ENCODE measurements around the gene XRCC1.

Gene XRCC1

DNA sequence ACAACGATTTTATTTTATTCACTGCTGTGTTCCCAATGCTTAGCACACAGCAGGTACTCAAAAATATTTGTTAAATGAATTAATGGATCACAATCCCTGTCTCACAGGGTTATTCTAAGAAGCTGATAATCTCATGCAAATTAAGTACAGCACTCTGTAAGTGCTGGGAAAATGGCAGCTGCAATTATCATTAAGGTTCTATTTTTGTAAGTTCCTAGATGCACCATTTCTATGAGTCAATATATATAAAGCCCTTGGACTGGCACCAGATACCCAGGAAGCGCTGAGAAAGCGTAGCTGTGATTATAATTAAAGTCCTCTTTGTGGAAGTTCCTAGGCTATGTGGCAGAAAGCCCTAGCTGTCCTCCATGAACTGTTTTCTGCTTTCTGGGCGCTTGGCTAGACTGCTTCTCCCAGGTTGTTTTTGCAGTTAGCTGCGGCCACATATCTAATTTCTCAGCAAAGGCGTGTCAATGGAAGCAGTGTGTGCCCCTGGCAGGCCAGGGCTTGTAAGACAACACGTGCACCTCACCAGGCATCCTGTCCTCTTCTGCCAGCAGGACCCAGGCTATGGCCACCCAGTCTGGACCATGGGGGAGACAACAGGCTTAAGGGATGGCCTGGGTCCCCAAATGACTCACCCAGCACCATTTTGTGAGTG lies 31.4 kb upstream of the XRCC1 start:
- ChIA-PET CTCF (interaction anchor here (1.0 to 3.1 kb wide), 5 partner anchors 45 to 139 kb away, joined by 3 to 11 read pairs (median 4); no protein-coding TSS in a partner anchor), POLR2A (interaction anchor here (1.1 to 3.4 kb wide), 3 partner anchors 8 to 12 kb away, joined by 4 to 19 read pairs (median 4); partner anchors contain the start of genes IRGQ and ZNF576)
- peaks cover 28% of the 10 kb centered on the region for H3K4me1 ChIP-seq (ENCODE audit: control insufficient read depth, insufficient read depth, low read length)
- H3K36me3 ChIP-seq (ENCODE audit: control insufficient read depth in 2 of 2, insufficient read depth in 1 of 2, low read length in 2 of 2), result peaks cover 43 to 75% of the 10 kb centered on the region in 2 experiments
- peak overlapping the region; percentile 58 for H3K27ac ChIP-seq (ENCODE audit: extremely low read depth, low read depth, low read length)
- H3K9me3 ChIP-seq (ENCODE audit: control insufficient read depth, insufficient read depth, low read depth, low read length), result no peaks in the 10 kb centered on the region
- no peak overlapping the region for H3K4me3 ChIP-seq (ENCODE audit: low read depth, low read length)
- no peak for TF ChIP-seq ZFP37 (tag by site-specific recombination; IDR thresholded peaks at IDR 0.05)
- TF ChIP-seq ZNF585B (tag by site-specific recombination; IDR thresholded peaks at IDR 0.05), result no peak
- no peak for TF ChIP-seq ZXDB (tag by site-specific recombination; IDR thresholded peaks at IDR 0.05)
- TF ChIP-seq ZNF211 (tag by site-specific recombination; IDR thresholded peaks at IDR 0.05; ENCODE audit: low read depth), result no peak
- TF ChIP-seq, protein P1, sequence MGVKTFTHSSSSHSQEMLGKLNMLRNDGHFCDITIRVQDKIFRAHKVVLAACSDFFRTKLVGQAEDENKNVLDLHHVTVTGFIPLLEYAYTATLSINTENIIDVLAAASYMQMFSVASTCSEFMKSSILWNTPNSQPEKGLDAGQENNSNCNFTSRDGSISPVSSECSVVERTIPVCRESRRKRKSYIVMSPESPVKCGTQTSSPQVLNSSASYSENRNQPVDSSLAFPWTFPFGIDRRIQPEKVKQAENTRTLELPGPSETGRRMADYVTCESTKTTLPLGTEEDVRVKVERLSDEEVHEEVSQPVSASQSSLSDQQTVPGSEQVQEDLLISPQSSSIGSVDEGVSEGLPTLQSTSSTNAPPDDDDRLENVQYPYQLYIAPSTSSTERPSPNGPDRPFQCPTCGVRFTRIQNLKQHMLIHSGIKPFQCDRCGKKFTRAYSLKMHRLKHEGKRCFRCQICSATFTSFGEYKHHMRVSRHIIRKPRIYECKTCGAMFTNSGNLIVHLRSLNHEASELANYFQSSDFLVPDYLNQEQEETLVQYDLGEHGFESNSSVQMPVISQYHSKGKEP (tag by site-specific recombination; IDR thresholded peaks at IDR 0.05), result peak; percentile 54
- 0 out of 2 replicates have a peak, but pooled peaks have one; percentile 42 for TF ChIP-seq ZNF501 (tag by site-specific recombination; IDR thresholded peaks at IDR 0.05)
- TF ChIP-seq ZNF664 (tag by site-specific recombination; IDR thresholded peaks at IDR 0.05), result 0 out of 2 replicates have a peak, but pooled peaks have one; percentile 4
- no peak for TF ChIP-seq ZNF629 (tag by site-specific recombination; IDR thresholded peaks at IDR 0.05)
- no peak for TF ChIP-seq ZNF146 (tag by site-specific recombination; IDR thresholded peaks at IDR 0.05)
- TF ChIP-seq, protein P2, sequence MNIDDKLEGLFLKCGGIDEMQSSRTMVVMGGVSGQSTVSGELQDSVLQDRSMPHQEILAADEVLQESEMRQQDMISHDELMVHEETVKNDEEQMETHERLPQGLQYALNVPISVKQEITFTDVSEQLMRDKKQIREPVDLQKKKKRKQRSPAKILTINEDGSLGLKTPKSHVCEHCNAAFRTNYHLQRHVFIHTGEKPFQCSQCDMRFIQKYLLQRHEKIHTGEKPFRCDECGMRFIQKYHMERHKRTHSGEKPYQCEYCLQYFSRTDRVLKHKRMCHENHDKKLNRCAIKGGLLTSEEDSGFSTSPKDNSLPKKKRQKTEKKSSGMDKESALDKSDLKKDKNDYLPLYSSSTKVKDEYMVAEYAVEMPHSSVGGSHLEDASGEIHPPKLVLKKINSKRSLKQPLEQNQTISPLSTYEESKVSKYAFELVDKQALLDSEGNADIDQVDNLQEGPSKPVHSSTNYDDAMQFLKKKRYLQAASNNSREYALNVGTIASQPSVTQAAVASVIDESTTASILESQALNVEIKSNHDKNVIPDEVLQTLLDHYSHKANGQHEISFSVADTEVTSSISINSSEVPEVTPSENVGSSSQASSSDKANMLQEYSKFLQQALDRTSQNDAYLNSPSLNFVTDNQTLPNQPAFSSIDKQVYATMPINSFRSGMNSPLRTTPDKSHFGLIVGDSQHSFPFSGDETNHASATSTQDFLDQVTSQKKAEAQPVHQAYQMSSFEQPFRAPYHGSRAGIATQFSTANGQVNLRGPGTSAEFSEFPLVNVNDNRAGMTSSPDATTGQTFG (tag by site-specific recombination; IDR thresholded peaks at IDR 0.05; ENCODE audit: borderline replicate concordance), result no peak
- no peak for TF ChIP-seq HIC1 (tag by site-specific recombination; IDR thresholded peaks at IDR 0.05)
- TF ChIP-seq BCL11A (tag by site-specific recombination; IDR thresholded peaks at IDR 0.05; ENCODE audit: low read depth), result no peak
- no peak for TF ChIP-seq ZNF248 (tag by site-specific recombination; IDR thresholded peaks at IDR 0.05)
- TF ChIP-seq, protein P3, sequence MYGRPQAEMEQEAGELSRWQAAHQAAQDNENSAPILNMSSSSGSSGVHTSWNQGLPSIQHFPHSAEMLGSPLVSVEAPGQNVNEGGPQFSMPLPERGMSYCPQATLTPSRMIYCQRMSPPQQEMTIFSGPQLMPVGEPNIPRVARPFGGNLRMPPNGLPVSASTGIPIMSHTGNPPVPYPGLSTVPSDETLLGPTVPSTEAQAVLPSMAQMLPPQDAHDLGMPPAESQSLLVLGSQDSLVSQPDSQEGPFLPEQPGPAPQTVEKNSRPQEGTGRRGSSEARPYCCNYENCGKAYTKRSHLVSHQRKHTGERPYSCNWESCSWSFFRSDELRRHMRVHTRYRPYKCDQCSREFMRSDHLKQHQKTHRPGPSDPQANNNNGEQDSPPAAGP (tag by site-specific recombination; IDR thresholded peaks at IDR 0.05), result no peak; the same call in none of the 2 replicates
- TF ChIP-seq ZNF558 (tag by site-specific recombination; IDR thresholded peaks at IDR 0.05), result no peak
- TF ChIP-seq, protein P4, sequence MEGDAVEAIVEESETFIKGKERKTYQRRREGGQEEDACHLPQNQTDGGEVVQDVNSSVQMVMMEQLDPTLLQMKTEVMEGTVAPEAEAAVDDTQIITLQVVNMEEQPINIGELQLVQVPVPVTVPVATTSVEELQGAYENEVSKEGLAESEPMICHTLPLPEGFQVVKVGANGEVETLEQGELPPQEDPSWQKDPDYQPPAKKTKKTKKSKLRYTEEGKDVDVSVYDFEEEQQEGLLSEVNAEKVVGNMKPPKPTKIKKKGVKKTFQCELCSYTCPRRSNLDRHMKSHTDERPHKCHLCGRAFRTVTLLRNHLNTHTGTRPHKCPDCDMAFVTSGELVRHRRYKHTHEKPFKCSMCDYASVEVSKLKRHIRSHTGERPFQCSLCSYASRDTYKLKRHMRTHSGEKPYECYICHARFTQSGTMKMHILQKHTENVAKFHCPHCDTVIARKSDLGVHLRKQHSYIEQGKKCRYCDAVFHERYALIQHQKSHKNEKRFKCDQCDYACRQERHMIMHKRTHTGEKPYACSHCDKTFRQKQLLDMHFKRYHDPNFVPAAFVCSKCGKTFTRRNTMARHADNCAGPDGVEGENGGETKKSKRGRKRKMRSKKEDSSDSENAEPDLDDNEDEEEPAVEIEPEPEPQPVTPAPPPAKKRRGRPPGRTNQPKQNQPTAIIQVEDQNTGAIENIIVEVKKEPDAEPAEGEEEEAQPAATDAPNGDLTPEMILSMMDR (tag by site-specific recombination; IDR thresholded peaks at IDR 0.05), result no peak
- no peak for TF ChIP-seq ZNF121 (tag by site-specific recombination; IDR thresholded peaks at IDR 0.05)
- no peak for TF ChIP-seq ZNF596 (tag by site-specific recombination; IDR thresholded peaks at IDR 0.05)
- TF ChIP-seq REPIN1 (tag by site-specific recombination; IDR thresholded peaks at IDR 0.05; ENCODE audit: low read depth), result no peak
- no peak for TF ChIP-seq PATZ1 (tag by site-specific recombination; IDR thresholded peaks at IDR 0.05)
- TF ChIP-seq ZNF701 (tag by site-specific recombination; IDR thresholded peaks at IDR 0.05), result no peak
- no peak for TF ChIP-seq ZNF692 (tag by site-specific recombination; IDR thresholded peaks at IDR 0.05)
- 0 out of 2 replicates have a peak, but pooled peaks have one; percentile 14 for TF ChIP-seq ZNF391 (tag by site-specific recombination; IDR thresholded peaks at IDR 0.05; ENCODE audit: borderline replicate concordance, low read depth)
- no peak for TF ChIP-seq ZNF555 (tag by site-specific recombination; conservative IDR thresholded peaks at IDR 0.05)
- TF ChIP-seq ZIC2 (tag by site-specific recombination; IDR thresholded peaks at IDR 0.05), result 0 out of 2 replicates have a peak, but pooled peaks have one; percentile 38

Measured in HEK293 (cell line).